GM12878 (cell line): ENCODE measurements around the gene SMIM43.

Experiments
- ASH2L ChIP-seq: fragments of 300-600, 200-600 bp; sonication (generic); IDR thresholded peaks from 2 replicates; pipeline ENCODE4 v1.6.1; 2017; ENCODE audit warnings: low read depth, mild to moderate bottlenecking, borderline replicate concordance
- ATF2 ChIP-seq: IDR thresholded peaks from 2 replicates; pipeline ENCODE4 v1.6.1; 2012; ENCODE audit warnings: low read length, inconsistent platforms
- CEBPB ChIP-seq, 2 experiments: fragments of 150-350 bp in 1 of 2; IDR thresholded peaks; 2 replicates each; pipeline ENCODE4 v1.6.1; 2012 to 2014; ENCODE audit warnings: low read depth in 2 of 2, low read length in 2 of 2, borderline replicate concordance in 1 of 2, inconsistent platforms in 1 of 2
- CEBPZ ChIP-seq: fragments of 150-350 bp; IDR thresholded peaks from 2 replicates; pipeline ENCODE4 v1.6.1; 2016; ENCODE audit warnings: low read depth, low read length
- CTCF ChIP-seq, 3 experiments: IDR thresholded peaks in 2 of 3; conservative IDR thresholded peaks in 1 of 3; 2 replicates each; pipeline ENCODE4 v1.5.1; 2011; ENCODE audit warnings: low read depth in 3 of 3, low read length in 3 of 3, mild to moderate bottlenecking in 3 of 3, control low read depth in 2 of 3, moderate library complexity in 2 of 3, inconsistent platforms in 1 of 3, mixed read lengths in 1 of 3; ENCODE audit not compliant: control insufficient read depth in 2 of 3, insufficient read depth in 1 of 3; ENCODE audit errors: extremely low read depth in 1 of 3
- ELK1 ChIP-seq: IDR thresholded peaks from 2 replicates; pipeline ENCODE4 v1.6.1; 2012; ENCODE audit warnings: low read depth, low read length, improper control_type of control experiment
- MLLT1 ChIP-seq: fragments of 450-650 bp; IDR thresholded peaks from 2 replicates; pipeline ENCODE4 v1.6.1; 2016; ENCODE audit warnings: mild to moderate bottlenecking
- POLR2A ChIP-seq: IDR thresholded peaks from 2 replicates; pipeline ENCODE4 v1.6.1; 2011; ENCODE audit warnings: low read depth, mild to moderate bottlenecking, low read length
- TAF1 ChIP-seq: IDR thresholded peaks from 2 replicates; pipeline ENCODE4 v1.6.1; 2011; ENCODE audit warnings: mild to moderate bottlenecking, low read depth, low read length, borderline replicate concordance
- TARDBP ChIP-seq: IDR thresholded peaks from 2 replicates; pipeline ENCODE4 v1.6.1; 2016; ENCODE audit warnings: borderline replicate concordance
- TCF12 ChIP-seq: IDR thresholded peaks from 2 replicates; pipeline ENCODE4 v1.6.1; 2011; ENCODE audit warnings: low read depth, mild to moderate bottlenecking, low read length

- TF ChIP-seq TCF12 (no peak), CEBPZ (no peak), TAF1 (no peak), CTCF (IDR thresholded peaks at IDR 0.05 in 2 of 3, conservative IDR thresholded peaks at IDR 0.05 in 1 of 3; ENCODE audit: control insufficient read depth in 2 of 3, extremely low read depth in 1 of 3, insufficient read depth in 1 of 3, low read depth in 3 of 3, low read length in 3 of 3) (peak; percentile 57 to 75 (median 68); a peak in 5 of 6 replicates), POLR2A (no peak), CEBPB (IDR thresholded peaks at IDR 0.05; ENCODE audit: borderline replicate concordance in 1 of 2, low read depth in 2 of 2, low read length in 2 of 2) (no peak), ASH2L (no peak), ATF2 (no peak), TARDBP (no peak), ELK1 (no peak), MLLT1 (no peak)
Observed at GRCh38 chr4:121726642-121727268, 38.2 kb downstream of the SMIM43 start.
